Ascending aorta (tissue), 2 donors: Measurements from ENCODE around the gene CDYL2. TPM values are rescaled to one million over a fixed set of nuclear protein-coding genes. Genes with fewer than 3 reads are reported as not detected.

Source experiments
- DNase-seq, 2 donors: peaks; one replicate each; pipeline ENCODE4 v3.0.0-alpha.2; 2019; ENCODE audit warnings: low spot score in 2 of 2
- H3K27ac ChIP-seq, 2 donors: fragments of 200-600 bp; sonication (generic); one replicate each; pipeline ENCODE4 v1.5.1; 2016 to 2017; ENCODE audit warnings: mild to moderate bottlenecking in 1 of 2
- H3K27me3 ChIP-seq: fragments of 200-600 bp; sonication (generic); one replicate; pipeline ENCODE4 v1.5.1; 2017
- H3K36me3 ChIP-seq, 2 donors: fragments of 200-600 bp; sonication (generic); one replicate each; pipeline ENCODE4 v1.5.1; 2016
- H3K4me1 ChIP-seq, 2 donors: fragments of 200-600 bp; sonication (generic); one replicate each; pipeline ENCODE4 v1.5.1; 2016 to 2017; ENCODE audit warnings: mild to moderate bottlenecking in 1 of 2
- H3K4me3 ChIP-seq, 2 donors: fragments of 200-600 bp; sonication (generic); one replicate each; pipeline ENCODE4 v1.5.1; 2016 to 2017; ENCODE audit warnings: mild to moderate bottlenecking in 1 of 2
- H3K9me3 ChIP-seq, 2 donors: fragments of 200-600 bp; sonication (generic); one replicate each; pipeline ENCODE4 v1.5.1; 2016
- intact Hi-C: fragments of 100-400 bp; cut with DNase I; formaldehyde crosslinking; loops from one replicate; pipeline ENCODE4 v1.15.1; 2023
- total RNA-seq: library from RNA; depleted of rRNA; stranded (reverse); fragments of >200 nt; gene quantifications from one replicate; pipeline ENCODE4 v1.1.0, GENCODE V29; 2016
- TF ChIP-seq, protein P1 (sequence below), 3 experiments: fragments of 200-600 bp in 2 of 3; fragments of 450-650 bp in 1 of 3; sonication (generic) in 2 of 3; IDR thresholded peaks; one replicate each; pipeline ENCODE4 v1.5.1; 2016 to 2019; ENCODE audit warnings: antibody characterized with exemption in 3 of 3, mild to moderate bottlenecking in 1 of 3, moderate library complexity in 1 of 3

CDYL2 gene
- total RNA-seq, 1 donor from 2014 or later = 5.0 TPM

DNA sequence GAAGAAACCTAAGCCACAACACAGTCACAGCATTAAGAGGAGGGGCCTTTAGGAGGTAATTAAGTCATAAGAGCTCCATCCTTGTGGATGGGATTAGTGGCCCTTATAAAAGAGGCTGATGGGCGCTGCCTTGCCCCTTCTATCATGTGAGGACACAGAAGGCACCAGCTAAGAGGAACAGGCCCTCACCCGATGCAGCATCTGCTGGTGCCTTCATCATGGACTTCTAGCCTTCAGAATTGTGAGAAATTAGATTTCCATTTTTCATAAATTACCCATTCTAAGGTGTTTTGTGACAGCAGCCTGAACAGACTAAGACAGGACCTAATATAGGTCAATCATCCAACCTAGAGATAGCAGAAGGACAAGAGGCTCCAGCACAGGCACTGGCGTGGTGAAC, 120.8 kb downstream of the CDYL2 start:
- TF ChIP-seq, protein P1, sequence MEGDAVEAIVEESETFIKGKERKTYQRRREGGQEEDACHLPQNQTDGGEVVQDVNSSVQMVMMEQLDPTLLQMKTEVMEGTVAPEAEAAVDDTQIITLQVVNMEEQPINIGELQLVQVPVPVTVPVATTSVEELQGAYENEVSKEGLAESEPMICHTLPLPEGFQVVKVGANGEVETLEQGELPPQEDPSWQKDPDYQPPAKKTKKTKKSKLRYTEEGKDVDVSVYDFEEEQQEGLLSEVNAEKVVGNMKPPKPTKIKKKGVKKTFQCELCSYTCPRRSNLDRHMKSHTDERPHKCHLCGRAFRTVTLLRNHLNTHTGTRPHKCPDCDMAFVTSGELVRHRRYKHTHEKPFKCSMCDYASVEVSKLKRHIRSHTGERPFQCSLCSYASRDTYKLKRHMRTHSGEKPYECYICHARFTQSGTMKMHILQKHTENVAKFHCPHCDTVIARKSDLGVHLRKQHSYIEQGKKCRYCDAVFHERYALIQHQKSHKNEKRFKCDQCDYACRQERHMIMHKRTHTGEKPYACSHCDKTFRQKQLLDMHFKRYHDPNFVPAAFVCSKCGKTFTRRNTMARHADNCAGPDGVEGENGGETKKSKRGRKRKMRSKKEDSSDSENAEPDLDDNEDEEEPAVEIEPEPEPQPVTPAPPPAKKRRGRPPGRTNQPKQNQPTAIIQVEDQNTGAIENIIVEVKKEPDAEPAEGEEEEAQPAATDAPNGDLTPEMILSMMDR (IDR thresholded peaks at IDR 0.05) = no peak
- intact Hi-C loops = no loop called here
- no peaks in the 10 kb centered on the region for H3K4me1 ChIP-seq
- no peaks in the 10 kb centered on the region for H3K36me3 ChIP-seq
- no peak overlapping the region for H3K4me3 ChIP-seq
- no peaks in the 10 kb centered on the region for H3K27me3 ChIP-seq
- H3K27ac ChIP-seq = no peak overlapping the region
- no peak for DNase-seq
- peaks cover 0 to 7% of the 10 kb centered on the region in 2 donors for H3K9me3 ChIP-seq

DNA sequence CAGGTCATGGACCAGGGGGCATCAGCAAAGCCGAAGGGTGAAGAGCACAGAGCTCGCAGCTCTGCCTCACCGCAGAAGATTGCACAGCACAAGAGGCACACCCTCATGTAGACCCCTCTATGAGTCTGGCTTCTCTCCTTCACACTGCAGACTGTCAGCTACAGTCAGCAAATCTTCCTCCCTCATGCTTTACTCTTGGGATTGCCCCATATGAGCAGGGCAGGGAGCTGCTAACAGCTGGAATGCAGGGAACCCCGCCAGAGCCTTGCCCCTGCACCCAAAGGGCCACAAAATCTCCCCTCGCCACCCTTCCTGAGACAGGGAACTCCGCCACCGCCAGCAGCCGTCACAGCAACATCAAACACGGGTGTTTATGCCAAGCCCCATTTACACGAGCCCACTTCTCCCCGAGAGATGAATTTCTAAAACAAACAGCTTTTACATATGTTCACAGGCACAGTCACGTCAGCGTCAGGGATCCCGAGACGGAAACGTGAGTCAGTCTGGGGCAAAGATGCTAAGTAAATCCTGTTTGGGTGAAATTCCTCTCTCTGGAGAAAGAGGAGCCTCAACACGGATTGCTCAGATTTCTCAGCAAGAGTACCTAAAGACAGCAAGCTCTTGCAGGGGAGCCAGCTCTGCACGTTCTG, 121.9 kb downstream of the CDYL2 start:
- H3K4me3 ChIP-seq = no peak overlapping the region
- intact Hi-C loops = no loop called here
- no peak for DNase-seq

DNA sequence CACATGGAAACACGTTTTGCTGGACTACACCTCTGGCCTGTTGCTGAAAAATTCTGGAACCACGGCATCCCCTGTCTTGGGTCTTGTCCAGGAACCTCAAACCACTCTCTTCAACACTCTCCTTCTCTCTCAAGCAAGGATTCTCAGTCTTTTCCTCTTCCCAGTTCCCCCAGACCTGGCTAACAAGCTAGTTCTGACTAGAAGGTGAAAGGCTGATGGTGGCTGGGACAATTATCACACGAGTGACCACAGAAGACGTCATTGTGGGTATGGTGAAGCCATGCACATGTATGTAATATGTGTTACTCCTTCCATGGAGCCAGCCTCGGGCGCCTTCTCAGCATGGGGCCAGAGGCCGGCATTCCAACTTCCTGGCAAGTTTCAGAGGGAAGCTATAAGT, 123.0 kb downstream of the CDYL2 start:
- intact Hi-C loops = no loop called here
- TF ChIP-seq, protein P1 (IDR thresholded peaks at IDR 0.05) = no peak
- Histone ChIP-seq H3K36me3 (no peaks in the 10 kb centered on the region), H3K4me3 (no peak overlapping the region), H3K4me1 (no peaks in the 10 kb centered on the region), H3K9me3 (peaks cover 0 to 7% of the 10 kb centered on the region in 2 donors), H3K27ac (no peak overlapping the region), H3K27me3 (no peaks in the 10 kb centered on the region)
- no peak for DNase-seq

More for the DNA sequence above, 121.9 kb downstream of the CDYL2 start:
- no peak overlapping the region for H3K27ac ChIP-seq
- peaks cover 0 to 7% of the 10 kb centered on the region in 2 donors for H3K9me3 ChIP-seq
- no peaks in the 10 kb centered on the region for H3K4me1 ChIP-seq
- H3K36me3 ChIP-seq = no peaks in the 10 kb centered on the region
- no peaks in the 10 kb centered on the region for H3K27me3 ChIP-seq
- TF ChIP-seq, protein P1 (IDR thresholded peaks at IDR 0.05) = no peak

DNA sequence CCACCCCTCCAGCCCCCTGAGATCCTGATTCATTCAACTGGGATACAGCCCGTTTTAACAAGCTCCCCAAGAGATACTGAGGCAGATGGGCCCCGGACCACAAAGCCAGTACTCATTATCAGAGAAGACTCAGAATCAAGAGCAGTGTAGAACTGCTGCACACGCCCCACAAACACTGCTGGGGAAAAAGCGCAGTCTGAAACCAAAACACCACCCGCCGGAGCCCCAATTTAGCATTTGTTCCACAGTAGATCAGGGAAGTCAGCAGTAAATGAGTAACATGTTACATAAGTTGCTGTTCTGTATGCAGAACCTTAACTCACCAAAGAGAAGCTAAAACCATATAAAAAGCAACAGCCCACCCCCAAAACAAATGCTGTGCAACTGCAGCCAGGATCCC, 123.6 kb downstream of the CDYL2 start:
- H3K36me3 ChIP-seq = no peaks in the 10 kb centered on the region
- no peaks in the 10 kb centered on the region for H3K4me1 ChIP-seq
- no peak for DNase-seq
- intact Hi-C loops = no loop called here
- TF ChIP-seq, protein P1 (IDR thresholded peaks at IDR 0.05) = no peak
- H3K9me3 ChIP-seq = peaks cover 0 to 7% of the 10 kb centered on the region in 2 donors
- H3K27me3 ChIP-seq = no peaks in the 10 kb centered on the region
- no peak overlapping the region for H3K4me3 ChIP-seq
- no peak overlapping the region for H3K27ac ChIP-seq

DNA sequence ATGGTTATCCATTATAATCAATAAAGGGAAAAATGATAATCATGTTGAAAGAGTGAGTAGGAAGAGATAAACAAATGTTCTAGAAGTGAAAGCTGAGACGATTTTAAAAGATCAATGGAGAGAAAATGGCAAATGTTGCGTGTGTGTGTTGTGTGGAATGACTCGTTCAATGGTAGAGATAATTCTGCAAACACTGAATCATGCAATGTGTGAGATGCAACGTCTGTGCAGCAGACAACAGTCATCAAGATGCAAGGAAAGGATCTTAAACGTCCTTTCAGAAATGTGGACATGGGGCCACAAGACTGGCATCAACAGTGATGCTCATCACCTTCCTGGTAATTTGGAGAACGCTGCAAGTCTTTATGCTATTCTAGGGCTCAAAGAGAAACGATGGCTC, 124.4 kb downstream of the CDYL2 start:
- H3K27ac ChIP-seq = no peak overlapping the region
- no peak overlapping the region for H3K4me3 ChIP-seq
- intact Hi-C loops = no loop called here
- no peaks in the 10 kb centered on the region for H3K27me3 ChIP-seq
- H3K9me3 ChIP-seq = peaks cover 0 to 7% of the 10 kb centered on the region in 2 donors
- TF ChIP-seq, protein P1 (IDR thresholded peaks at IDR 0.05) = no peak
- H3K36me3 ChIP-seq = no peaks in the 10 kb centered on the region
- DNase-seq = no peak
- H3K4me1 ChIP-seq = no peaks in the 10 kb centered on the region

DNA sequence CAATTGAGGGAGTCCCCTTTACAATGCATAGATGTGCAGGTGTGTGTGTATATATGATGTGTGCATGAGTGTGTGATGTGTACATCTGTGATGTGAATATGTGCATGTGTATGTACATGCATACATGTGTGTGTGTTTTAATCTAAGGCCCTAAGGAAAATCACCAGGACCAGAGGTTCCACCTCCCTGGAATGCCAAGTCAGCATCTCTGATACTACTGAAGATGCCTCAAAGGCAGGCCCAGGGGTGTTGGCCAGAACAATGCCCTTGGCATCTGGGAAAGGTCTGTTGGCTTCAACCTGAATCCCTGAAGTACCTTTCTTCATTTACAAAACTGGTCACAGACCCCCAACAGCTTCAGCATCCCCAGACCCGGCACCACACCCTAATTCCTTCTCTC, 129.5 kb downstream of the CDYL2 start:
- DNase-seq = no peak
- Histone ChIP-seq H3K27ac (no peak overlapping the region), H3K4me1 (no peaks in the 10 kb centered on the region), H3K36me3 (no peaks in the 10 kb centered on the region), H3K9me3 (peaks cover 0 to 7% of the 10 kb centered on the region in 2 donors), H3K4me3 (no peak overlapping the region), H3K27me3 (no peaks in the 10 kb centered on the region)
- TF ChIP-seq, protein P1 (IDR thresholded peaks at IDR 0.05) = no peak
- intact Hi-C loops = no loop called here
